ENCODE results near the gene DAAM1. TPM values are rescaled to one million over a fixed set of nuclear protein-coding genes. Genes with fewer than 3 reads are reported as not detected.

Gene DAAM1
- polyA plus RNA-seq, 3 donors = 3.2 to 6.3 (median 4.4) TPM

- no peak for DNase-seq
- no peak overlapping the region for H2AFZ ChIP-seq (ENCODE audit: insufficient read depth, low read depth, low read length, poor library complexity, severe bottlenecking)
- H3K27me3 Mint-ChIP-seq (ENCODE audit: low read depth in 3 of 3) = peaks cover 0 to 1% (median 0%) of the 10 kb centered on the region in 3 donors
- H4K20me1 ChIP-seq (ENCODE audit: insufficient read depth, low read length) = no peaks in the 10 kb centered on the region
- no peaks in the 10 kb centered on the region for H3K9me3 Mint-ChIP-seq
- H3K9me3 ChIP-seq (replicated peaks in 1 of 2; ENCODE audit: control insufficient read depth in 1 of 2, insufficient read depth in 1 of 2, low read length in 2 of 2) = no peaks in the 10 kb centered on the region
- H3K36me3 Mint-ChIP-seq = peaks cover 24 to 30% of the 10 kb centered on the region in 2 donors
- H3K4me2 ChIP-seq (replicated peaks; ENCODE audit: extremely low read depth, low read length, poor library complexity, severe bottlenecking) = no peak overlapping the region
- H3K4me3 ChIP-seq (replicated peaks in 1 of 3; ENCODE audit: low read depth in 2 of 3, low read length in 3 of 3) = no peak overlapping the region
- peaks cover 29% of the 10 kb centered on the region for H3K4me1 Mint-ChIP-seq
- peaks cover 19 to 22% of the 10 kb centered on the region in 2 donors for H3K4me1 ChIP-seq (ENCODE audit: control insufficient read depth in 1 of 2, insufficient read depth in 2 of 2, low read length in 2 of 2)
- H3K27ac ChIP-seq (ENCODE audit: low read depth in 1 of 2, low read length in 2 of 2) = no peak overlapping the region
- intact Hi-C loops (cut with micrococcal nuclease) = no loop called here
- no peak overlapping the region for H3K9ac ChIP-seq (ENCODE audit: insufficient read depth, low read length, poor library complexity, severe bottlenecking)
- no peak overlapping the region for H3K4me3 Mint-ChIP-seq
- H3K27ac Mint-ChIP-seq = no peak overlapping the region
- no peaks in the 10 kb centered on the region for H3K79me2 ChIP-seq (ENCODE audit: insufficient read depth, low read length)
- no peak for TF ChIP-seq CTCF (IDR thresholded peaks at IDR 0.05)
- 100% methylated on average over 1 of the region's 3 CpGs for WGBS (ENCODE audit: insufficient coverage)
- H3K27me3 ChIP-seq (ENCODE audit: control insufficient read depth in 2 of 2, insufficient read depth in 2 of 2, low read length in 2 of 2) = no peaks in the 10 kb centered on the region
- H3K36me3 ChIP-seq (replicated peaks in 1 of 2; ENCODE audit: control insufficient read depth in 1 of 2, insufficient read depth in 2 of 2, low read length in 2 of 2) = peaks cover 4 to 6% of the 10 kb centered on the region in 2 donors
Measured at GRCh38 chr14:59354666-59355065, 166.2 kb downstream of the DAAM1 start.

- no peak overlapping the region for H3K9ac ChIP-seq (ENCODE audit: insufficient read depth, low read length, poor library complexity, severe bottlenecking)
- intact Hi-C loops (cut with micrococcal nuclease) = no loop called here
- H3K36me3 ChIP-seq (replicated peaks in 1 of 2; ENCODE audit: control insufficient read depth in 1 of 2, insufficient read depth in 2 of 2, low read length in 2 of 2) = peaks cover 1 to 6% of the 10 kb centered on the region in 2 donors
- 100% methylated on average over 1 of the region's 3 CpGs for WGBS (ENCODE audit: insufficient coverage)
- H3K27ac ChIP-seq (ENCODE audit: low read depth in 1 of 2, low read length in 2 of 2) = no peak overlapping the region
- H3K4me1 ChIP-seq (ENCODE audit: control insufficient read depth in 1 of 2, insufficient read depth in 2 of 2, low read length in 2 of 2) = peaks cover 22 to 26% of the 10 kb centered on the region in 2 donors
- peaks cover 24 to 30% of the 10 kb centered on the region in 2 donors for H3K36me3 Mint-ChIP-seq
- no peak overlapping the region for H2AFZ ChIP-seq (ENCODE audit: insufficient read depth, low read depth, low read length, poor library complexity, severe bottlenecking)
- no peak overlapping the region for H3K4me3 ChIP-seq (replicated peaks in 1 of 3; ENCODE audit: low read depth in 2 of 3, low read length in 3 of 3)
- H3K9me3 ChIP-seq (replicated peaks in 1 of 2; ENCODE audit: control insufficient read depth in 1 of 2, insufficient read depth in 1 of 2, low read length in 2 of 2) = no peaks in the 10 kb centered on the region
- no peak overlapping the region for H3K4me3 Mint-ChIP-seq
- H3K79me2 ChIP-seq (ENCODE audit: insufficient read depth, low read length) = no peaks in the 10 kb centered on the region
- H4K20me1 ChIP-seq (ENCODE audit: insufficient read depth, low read length) = no peaks in the 10 kb centered on the region
- no peak overlapping the region for H3K27ac Mint-ChIP-seq
- no peaks in the 10 kb centered on the region for H3K9me3 Mint-ChIP-seq
- no peaks in the 10 kb centered on the region for H3K27me3 ChIP-seq (ENCODE audit: control insufficient read depth in 2 of 2, insufficient read depth in 2 of 2, low read length in 2 of 2)
- no peak overlapping the region for H3K4me2 ChIP-seq (replicated peaks; ENCODE audit: extremely low read depth, low read length, poor library complexity, severe bottlenecking)
- TF ChIP-seq CTCF (IDR thresholded peaks at IDR 0.05) = no peak
- H3K4me1 Mint-ChIP-seq = peaks cover 33% of the 10 kb centered on the region
- no peak for DNase-seq
- H3K27me3 Mint-ChIP-seq (ENCODE audit: low read depth in 3 of 3) = peaks cover 0 to 1% (median 0%) of the 10 kb centered on the region in 3 donors
Measured at GRCh38 chr14:59355091-59355490, 166.6 kb downstream of the DAAM1 start.
